GM12801 (cell line): Measurements from ENCODE around the gene BICD1.

Source experiments
- TF ChIP-seq, protein P1 (sequence below): IDR thresholded peaks from one replicate; pipeline ENCODE4 v1.5.1; 2011; ENCODE audit warnings: control low read depth; ENCODE audit not compliant: insufficient read length; ENCODE audit errors: extremely low read depth

The BICD1 gene

GRCh38 chr12:32332446-32332845 lies 225.8 kb downstream of the BICD1 start:
- TF ChIP-seq, protein P1, sequence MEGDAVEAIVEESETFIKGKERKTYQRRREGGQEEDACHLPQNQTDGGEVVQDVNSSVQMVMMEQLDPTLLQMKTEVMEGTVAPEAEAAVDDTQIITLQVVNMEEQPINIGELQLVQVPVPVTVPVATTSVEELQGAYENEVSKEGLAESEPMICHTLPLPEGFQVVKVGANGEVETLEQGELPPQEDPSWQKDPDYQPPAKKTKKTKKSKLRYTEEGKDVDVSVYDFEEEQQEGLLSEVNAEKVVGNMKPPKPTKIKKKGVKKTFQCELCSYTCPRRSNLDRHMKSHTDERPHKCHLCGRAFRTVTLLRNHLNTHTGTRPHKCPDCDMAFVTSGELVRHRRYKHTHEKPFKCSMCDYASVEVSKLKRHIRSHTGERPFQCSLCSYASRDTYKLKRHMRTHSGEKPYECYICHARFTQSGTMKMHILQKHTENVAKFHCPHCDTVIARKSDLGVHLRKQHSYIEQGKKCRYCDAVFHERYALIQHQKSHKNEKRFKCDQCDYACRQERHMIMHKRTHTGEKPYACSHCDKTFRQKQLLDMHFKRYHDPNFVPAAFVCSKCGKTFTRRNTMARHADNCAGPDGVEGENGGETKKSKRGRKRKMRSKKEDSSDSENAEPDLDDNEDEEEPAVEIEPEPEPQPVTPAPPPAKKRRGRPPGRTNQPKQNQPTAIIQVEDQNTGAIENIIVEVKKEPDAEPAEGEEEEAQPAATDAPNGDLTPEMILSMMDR, result no peak

GRCh38 chr12:32334371-32334777 lies 227.7 kb downstream of the BICD1 start:
- TF ChIP-seq, protein P1, result no peak

GRCh38 chr12:32336261-32336660 lies 229.6 kb downstream of the BICD1 start:
- TF ChIP-seq, protein P1, result no peak

DNA sequence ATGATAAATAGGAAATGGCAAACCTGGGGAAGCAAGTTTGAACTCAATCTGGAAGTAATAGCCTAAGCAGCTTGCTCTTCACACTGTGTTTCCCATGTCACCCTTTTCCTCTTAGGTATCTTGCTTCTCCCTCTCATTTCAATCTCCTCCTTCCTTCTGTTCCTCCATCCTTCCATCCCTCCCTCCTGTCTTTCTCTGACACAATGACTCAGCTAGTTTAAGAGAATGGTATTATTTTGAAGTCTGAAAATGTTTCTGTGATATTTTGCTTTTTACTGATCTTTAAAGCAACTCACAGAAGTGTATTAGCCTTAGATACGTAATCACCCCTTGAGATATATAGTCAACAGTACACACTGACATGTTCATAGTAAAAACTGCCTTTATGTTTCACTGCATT lies 236.8 kb downstream of the BICD1 start:
- TF ChIP-seq, protein P1, result no peak

- TF ChIP-seq, protein P1, result no peak
These were observed 237.4 kb downstream of the BICD1 start for GRCh38 chr12:32344047-32344446.

DNA sequence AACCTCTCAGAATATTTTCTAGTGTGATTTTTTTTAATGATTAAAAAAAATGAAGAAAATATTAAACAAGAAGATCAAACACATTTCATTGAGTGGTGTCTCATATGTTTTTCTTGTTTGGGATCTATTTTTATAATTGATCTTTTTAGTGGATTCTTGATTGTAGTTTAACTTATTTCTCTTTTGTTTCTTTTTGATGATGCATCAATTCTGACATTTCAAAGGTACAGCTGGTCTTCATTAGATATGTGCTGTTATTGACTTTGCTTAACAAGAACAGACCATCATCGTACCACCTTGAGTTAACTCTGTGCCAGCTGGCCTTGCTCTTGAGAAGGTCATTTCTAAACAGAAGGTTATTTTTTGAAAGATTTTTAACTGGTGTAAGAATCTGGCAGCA lies 246.9 kb downstream of the BICD1 start:
- TF ChIP-seq, protein P1, result no peak

DNA sequence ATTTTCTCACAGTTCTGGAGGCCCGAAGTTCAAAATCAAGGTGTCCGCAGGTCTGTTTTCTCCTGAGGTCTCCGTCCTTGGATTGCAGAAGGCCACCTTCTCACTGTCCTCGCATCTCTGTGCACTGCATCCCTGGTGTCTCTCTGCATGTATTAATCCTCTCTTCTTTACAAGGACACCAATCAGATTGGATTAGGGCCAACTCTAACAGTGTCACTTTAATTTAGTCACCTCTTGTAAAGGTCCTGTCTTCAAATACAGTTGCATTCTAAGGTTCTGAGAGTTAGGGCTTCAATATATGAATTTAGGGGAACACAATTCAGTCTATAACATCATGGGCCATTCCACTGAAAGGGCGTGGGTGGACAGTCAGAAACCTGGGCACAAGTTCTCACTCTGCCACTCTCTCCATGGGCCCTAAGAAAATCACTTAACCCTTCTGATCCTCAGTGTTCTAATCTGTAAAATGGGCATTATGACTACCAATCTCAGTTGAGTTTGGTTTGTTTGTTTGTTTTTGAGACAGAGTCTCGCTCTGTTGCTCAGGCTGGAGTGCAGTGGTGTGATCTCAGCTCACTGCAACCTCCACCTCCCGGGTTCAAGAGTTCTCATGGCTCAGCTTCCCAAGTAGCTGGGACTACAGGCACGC lies 251.1 kb downstream of the BICD1 start:
- TF ChIP-seq, protein P1, result no peak
